Measurements from ENCODE around the gene TCF7L2.

- no peak for TF ChIP-seq POLR2AphosphoS5 (IDR thresholded peaks at IDR 0.05; ENCODE audit: low read depth, low read length)
- no peak for TF ChIP-seq POLR2A (IDR thresholded peaks at IDR 0.05; ENCODE audit: low read depth, low read length)
Measured at GRCh38 chr10:113187063-113187777, 237.2 kb downstream of the TCF7L2 start.

Data from GM12892 (cell line).